ENCODE results near the gene OR2K2.
A peak's percentile ranks its signal among the peaks of the same experiment; 100 is the strongest.
"Not testable (repeated sequence)": the region's sequence is repeated elsewhere in the genome, so short reads cannot be mapped to it uniquely, and the experiment has no call there.

OR2K2 gene

GRCh38 chr9:111320631-111321030, 9.4 kb downstream of the OR2K2 start:
- TF ChIP-seq, protein P1, sequence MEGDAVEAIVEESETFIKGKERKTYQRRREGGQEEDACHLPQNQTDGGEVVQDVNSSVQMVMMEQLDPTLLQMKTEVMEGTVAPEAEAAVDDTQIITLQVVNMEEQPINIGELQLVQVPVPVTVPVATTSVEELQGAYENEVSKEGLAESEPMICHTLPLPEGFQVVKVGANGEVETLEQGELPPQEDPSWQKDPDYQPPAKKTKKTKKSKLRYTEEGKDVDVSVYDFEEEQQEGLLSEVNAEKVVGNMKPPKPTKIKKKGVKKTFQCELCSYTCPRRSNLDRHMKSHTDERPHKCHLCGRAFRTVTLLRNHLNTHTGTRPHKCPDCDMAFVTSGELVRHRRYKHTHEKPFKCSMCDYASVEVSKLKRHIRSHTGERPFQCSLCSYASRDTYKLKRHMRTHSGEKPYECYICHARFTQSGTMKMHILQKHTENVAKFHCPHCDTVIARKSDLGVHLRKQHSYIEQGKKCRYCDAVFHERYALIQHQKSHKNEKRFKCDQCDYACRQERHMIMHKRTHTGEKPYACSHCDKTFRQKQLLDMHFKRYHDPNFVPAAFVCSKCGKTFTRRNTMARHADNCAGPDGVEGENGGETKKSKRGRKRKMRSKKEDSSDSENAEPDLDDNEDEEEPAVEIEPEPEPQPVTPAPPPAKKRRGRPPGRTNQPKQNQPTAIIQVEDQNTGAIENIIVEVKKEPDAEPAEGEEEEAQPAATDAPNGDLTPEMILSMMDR (IDR thresholded peaks at IDR 0.05; ENCODE audit: low read depth, low read length) = no peak
- H3K4me3 ChIP-seq (ENCODE audit: low read depth, low read length) = no peak overlapping the region
- in situ Hi-C loops (cut with HindIII; ENCODE audit: low sequenced_read_pairs) = no loop called here
- no peak for DNase-seq (ENCODE audit: low read depth, low spot score)

GRCh38 chr9:111316796-111317195, 13.2 kb downstream of the OR2K2 start:
- TF ChIP-seq, protein P1 (IDR thresholded peaks at IDR 0.05; ENCODE audit: low read depth, low read length) = no peak
- in situ Hi-C loops (cut with HindIII; ENCODE audit: low sequenced_read_pairs) = no loop called here
- H3K4me3 ChIP-seq (ENCODE audit: low read depth, low read length) = no peak overlapping the region
- no peak for DNase-seq (ENCODE audit: low read depth, low spot score)

- in situ Hi-C loops (cut with HindIII; ENCODE audit: low sequenced_read_pairs) = no loop called here
- no peak overlapping the region for H3K4me3 ChIP-seq (ENCODE audit: low read depth, low read length)
- no peak for DNase-seq (ENCODE audit: low read depth, low spot score)
- TF ChIP-seq, protein P1 (IDR thresholded peaks at IDR 0.05; ENCODE audit: low read depth, low read length) = no peak
Observed at GRCh38 chr9:111305914-111306313, 24.1 kb downstream of the OR2K2 start.

DNA sequence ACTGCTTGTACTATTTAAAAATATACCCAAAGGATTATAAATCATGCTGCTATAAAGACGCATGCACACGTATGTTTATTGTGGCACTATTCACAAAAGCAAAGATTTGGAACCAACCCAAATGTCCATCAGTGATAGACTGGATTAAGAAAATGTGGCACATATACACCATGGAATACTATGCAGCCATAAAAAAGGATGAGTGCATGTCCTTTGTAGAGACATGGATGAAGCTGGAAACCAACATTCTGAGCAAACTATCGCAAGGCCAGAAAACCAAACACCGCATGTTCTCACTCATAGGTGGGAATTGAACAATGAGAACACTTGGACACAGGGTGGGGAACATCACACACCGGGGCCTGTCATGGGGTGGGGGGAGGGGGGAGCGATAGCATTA, 26.0 kb downstream of the OR2K2 start:
- in situ Hi-C loops (cut with HindIII; ENCODE audit: low sequenced_read_pairs); H3K4me3 ChIP-seq (ENCODE audit: low read depth, low read length); DNase-seq (ENCODE audit: low read depth, low spot score): not testable (repeated sequence)

DNA sequence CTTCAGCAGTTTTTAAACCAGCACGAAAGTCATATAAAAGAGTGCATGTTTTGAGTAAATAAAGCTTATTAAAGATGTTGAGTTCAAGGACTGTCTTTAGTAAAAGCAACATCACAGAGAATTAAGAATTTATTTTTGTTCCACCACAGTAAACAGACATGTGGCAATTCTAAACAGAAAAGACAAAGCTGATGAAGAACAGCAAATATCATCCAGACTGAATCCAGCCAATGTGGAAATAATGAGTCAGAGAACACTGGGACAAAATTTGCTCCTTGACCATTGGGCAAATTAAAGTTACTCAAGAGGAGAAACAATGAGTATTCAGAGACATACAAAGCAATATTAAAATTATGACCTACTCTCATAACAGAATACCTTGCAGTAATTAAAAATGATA, 28.8 kb downstream of the OR2K2 start:
- in situ Hi-C loops (cut with HindIII; ENCODE audit: low sequenced_read_pairs) = no loop called here
- TF ChIP-seq, protein P1 (IDR thresholded peaks at IDR 0.05; ENCODE audit: low read depth, low read length) = no peak
- no peak overlapping the region for H3K4me3 ChIP-seq (ENCODE audit: low read depth, low read length)
- DNase-seq (ENCODE audit: low read depth, low spot score) = peak; percentile 51

DNA sequence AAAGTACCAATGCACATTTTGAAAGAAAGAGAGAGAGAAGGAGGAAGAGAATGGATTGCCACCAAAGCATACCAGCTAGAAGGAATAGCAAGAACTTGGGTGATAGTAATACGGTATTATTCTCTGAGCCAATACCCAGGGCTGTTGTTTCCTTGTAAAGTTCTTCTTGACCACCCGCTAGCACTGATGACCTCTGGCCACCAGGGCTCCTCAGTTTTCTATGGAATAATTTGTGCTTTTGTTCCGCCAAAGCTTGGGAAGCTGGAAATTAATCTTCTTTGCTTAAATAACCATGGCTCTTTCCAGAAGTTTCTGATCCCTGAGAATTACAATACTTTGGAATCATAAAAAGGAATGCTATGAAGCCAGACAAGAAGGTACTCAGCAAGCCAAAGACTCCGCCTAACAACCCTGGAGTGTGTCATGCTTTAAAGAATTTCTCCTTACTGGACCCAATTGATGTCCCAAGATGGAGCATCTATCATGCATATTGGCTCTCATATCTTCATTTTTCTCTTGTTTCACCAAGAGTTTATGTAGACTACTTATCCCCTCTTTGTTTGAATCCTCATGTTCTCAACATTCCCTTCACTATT, 29.8 kb downstream of the OR2K2 start:
- TF ChIP-seq, protein P1 (IDR thresholded peaks at IDR 0.05; ENCODE audit: low read depth, low read length) = no peak
- DNase-seq (ENCODE audit: low read depth, low spot score) = no peak
- in situ Hi-C loops (cut with HindIII; ENCODE audit: low sequenced_read_pairs) = no loop called here
- no peak overlapping the region for H3K4me3 ChIP-seq (ENCODE audit: low read depth, low read length)

GRCh38 chr9:111299599-111299966, 30.4 kb downstream of the OR2K2 start:
- in situ Hi-C loops (cut with HindIII; ENCODE audit: low sequenced_read_pairs); H3K4me3 ChIP-seq (ENCODE audit: low read depth, low read length); DNase-seq (ENCODE audit: low read depth, low spot score): not testable (repeated sequence)
